BE2C (cell line): ENCODE data around the gene FAM240A.

Experiments used
- DNase-seq: peaks from one replicate; pipeline ENCODE4 v3.0.0-alpha.2; 2020
- H3K27me3 ChIP-seq: fragments of 250-450 bp; sonication (Bioruptor Pico); 2 replicates; pipeline ENCODE4 v1.5.1; 2020; ENCODE audit warnings: mild to moderate bottlenecking
- H3K36me3 ChIP-seq: fragments of 250-450 bp; sonication (Bioruptor Pico); 2 replicates; pipeline ENCODE4 v1.5.1; 2020; ENCODE audit warnings: mild to moderate bottlenecking
- H3K4me1 ChIP-seq: fragments of 250-450 bp; sonication (Bioruptor Pico); 2 replicates; pipeline ENCODE4 v1.5.1; 2020
- H3K4me3 ChIP-seq: 2 replicates; pipeline ENCODE4 v1.5.1; 2011; ENCODE audit warnings: low read depth, low read length
- H3K9me3 ChIP-seq: fragments of 250-450 bp; sonication (Bioruptor Pico); 2 replicates; pipeline ENCODE4 v1.5.1; 2020
- CTCF ChIP-seq: IDR thresholded peaks from 2 replicates; pipeline ENCODE4 v1.5.1; 2012; ENCODE audit warnings: mild to moderate bottlenecking, low read depth, low read length

FAM240A gene

GRCh38 chr3:46661776-46662766, 49.7 kb downstream of the FAM240A start:
- no peaks in the 10 kb centered on the region for H3K4me1 ChIP-seq
- no peak for DNase-seq

GRCh38 chr3:46662771-46663551, 50.6 kb downstream of the FAM240A start:
- no peaks in the 10 kb centered on the region for H3K36me3 ChIP-seq
- H3K4me3 ChIP-seq: no peak overlapping the region
- H3K4me1 ChIP-seq: no peaks in the 10 kb centered on the region
- no peaks in the 10 kb centered on the region for H3K9me3 ChIP-seq
- no peak for TF ChIP-seq CTCF
- H3K27me3 ChIP-seq: no peaks in the 10 kb centered on the region
- DNase-seq: peak; percentile 37

More at GRCh38 chr3:46661776-46662766, 49.7 kb downstream of the FAM240A start:
- Histone ChIP-seq H3K27me3 (no peaks in the 10 kb centered on the region), H3K36me3 (no peaks in the 10 kb centered on the region), H3K4me3 (no peak overlapping the region), H3K9me3 (no peaks in the 10 kb centered on the region)
- no peak for TF ChIP-seq CTCF

GRCh38 chr3:46663591-46664135, 51.3 kb downstream of the FAM240A start:
- peak; percentile 19 for DNase-seq
- no peaks in the 10 kb centered on the region for H3K9me3 ChIP-seq
- no peaks in the 10 kb centered on the region for H3K4me1 ChIP-seq
- peak; percentile 29; the same call in 1 of the 2 replicates for TF ChIP-seq CTCF
- H3K36me3 ChIP-seq: no peaks in the 10 kb centered on the region
- H3K27me3 ChIP-seq: no peaks in the 10 kb centered on the region
- no peak overlapping the region for H3K4me3 ChIP-seq

GRCh38 chr3:46664188-46664970, 52.1 kb downstream of the FAM240A start:
- Histone ChIP-seq H3K9me3 (no peaks in the 10 kb centered on the region), H3K4me1 (no peaks in the 10 kb centered on the region), H3K27me3 (no peaks in the 10 kb centered on the region), H3K4me3 (no peak overlapping the region), H3K36me3 (no peaks in the 10 kb centered on the region)
- DNase-seq: no peak
- no peak for TF ChIP-seq CTCF

- TF ChIP-seq CTCF: no peak
- DNase-seq: no peak
- Histone ChIP-seq H3K36me3 (no peaks in the 10 kb centered on the region), H3K4me3 (no peak overlapping the region), H3K4me1 (no peaks in the 10 kb centered on the region), H3K9me3 (no peaks in the 10 kb centered on the region), H3K27me3 (no peaks in the 10 kb centered on the region)
Measured at GRCh38 chr3:46664971-46665762, 52.8 kb downstream of the FAM240A start.
